ENCODE data around the gene ZDHHC12. TPM values are rescaled to one million over a fixed set of nuclear protein-coding genes. Genes with fewer than 3 reads are reported as not detected.

Gene ZDHHC12
- total RNA-seq, 1 donor from 2014 or later, result 23.6 TPM

DNA sequence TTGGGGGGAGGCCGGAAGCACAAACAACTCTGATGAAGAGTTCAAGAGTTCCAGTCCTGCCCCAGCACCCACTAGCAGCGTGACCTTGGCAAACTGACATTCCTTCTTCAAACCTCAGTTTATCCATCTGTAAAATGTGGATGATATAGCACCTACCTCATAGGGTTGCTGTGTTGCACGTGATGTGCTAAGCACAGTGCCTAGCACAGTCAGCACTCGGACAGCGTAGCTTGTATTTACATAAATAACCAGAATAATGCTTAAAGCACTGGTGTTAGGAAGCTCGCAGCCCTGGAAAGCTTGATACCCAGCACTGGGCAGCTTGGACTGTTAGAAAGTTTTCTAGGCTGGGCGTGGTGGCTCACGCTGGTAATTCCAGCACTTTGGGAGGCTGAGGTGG is 16.5 kb downstream of the ZDHHC12 start:
- H3K27me3 Mint-ChIP-seq (ENCODE audit: low read depth), result no peaks in the 10 kb centered on the region
- no peak overlapping the region for H3K4me3 Mint-ChIP-seq (ENCODE audit: unreplicated experiment)
- H3K9me3 Mint-ChIP-seq (ENCODE audit: low read depth), result no peaks in the 10 kb centered on the region
- TF ChIP-seq, protein P1, sequence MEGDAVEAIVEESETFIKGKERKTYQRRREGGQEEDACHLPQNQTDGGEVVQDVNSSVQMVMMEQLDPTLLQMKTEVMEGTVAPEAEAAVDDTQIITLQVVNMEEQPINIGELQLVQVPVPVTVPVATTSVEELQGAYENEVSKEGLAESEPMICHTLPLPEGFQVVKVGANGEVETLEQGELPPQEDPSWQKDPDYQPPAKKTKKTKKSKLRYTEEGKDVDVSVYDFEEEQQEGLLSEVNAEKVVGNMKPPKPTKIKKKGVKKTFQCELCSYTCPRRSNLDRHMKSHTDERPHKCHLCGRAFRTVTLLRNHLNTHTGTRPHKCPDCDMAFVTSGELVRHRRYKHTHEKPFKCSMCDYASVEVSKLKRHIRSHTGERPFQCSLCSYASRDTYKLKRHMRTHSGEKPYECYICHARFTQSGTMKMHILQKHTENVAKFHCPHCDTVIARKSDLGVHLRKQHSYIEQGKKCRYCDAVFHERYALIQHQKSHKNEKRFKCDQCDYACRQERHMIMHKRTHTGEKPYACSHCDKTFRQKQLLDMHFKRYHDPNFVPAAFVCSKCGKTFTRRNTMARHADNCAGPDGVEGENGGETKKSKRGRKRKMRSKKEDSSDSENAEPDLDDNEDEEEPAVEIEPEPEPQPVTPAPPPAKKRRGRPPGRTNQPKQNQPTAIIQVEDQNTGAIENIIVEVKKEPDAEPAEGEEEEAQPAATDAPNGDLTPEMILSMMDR (IDR thresholded peaks at IDR 0.05), result no peak
- H3K4me1 Mint-ChIP-seq (ENCODE audit: low read depth), result peaks cover 6% of the 10 kb centered on the region
- H3K36me3 Mint-ChIP-seq (ENCODE audit: low read depth), result no peaks in the 10 kb centered on the region
- DNase-seq (ENCODE audit: low spot score), result no peak
- no peak overlapping the region for H3K27ac Mint-ChIP-seq (ENCODE audit: unreplicated experiment)

DNA sequence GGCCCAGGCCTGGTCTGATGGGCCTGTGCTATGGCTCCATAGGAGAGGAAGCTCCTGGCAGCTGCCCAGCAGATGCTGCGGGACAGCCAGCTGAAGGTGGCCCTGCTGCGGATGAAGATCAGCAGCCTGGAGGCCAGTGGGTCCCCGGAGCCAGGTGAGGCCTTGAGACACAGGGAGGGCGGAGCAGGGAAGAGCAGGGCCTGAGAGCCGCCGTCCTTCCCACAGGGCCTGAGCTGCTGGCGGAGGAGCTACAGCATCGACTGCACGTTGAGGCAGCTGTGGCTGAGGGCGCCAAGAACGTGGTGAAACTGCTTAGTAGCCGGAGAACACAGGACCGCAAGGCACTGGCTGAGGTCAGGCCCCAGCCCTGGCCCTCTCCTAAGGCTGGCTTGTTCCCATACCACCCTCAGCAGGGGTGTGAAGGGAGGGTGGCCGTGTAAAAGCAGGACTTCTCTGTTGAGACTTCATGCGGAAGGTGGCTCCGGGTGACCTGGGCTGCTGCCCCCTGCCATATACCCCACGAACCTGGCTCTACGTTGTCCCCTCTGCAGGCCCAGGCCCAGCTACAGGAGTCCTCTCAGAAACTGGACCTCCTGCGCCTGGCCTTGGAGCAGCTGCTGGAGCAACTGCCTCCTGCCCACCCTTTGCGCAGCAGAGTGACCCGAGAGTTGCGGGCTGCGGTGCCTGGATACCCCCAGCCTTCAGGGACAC is 17.1 kb downstream of the ZDHHC12 start:
- Mint-ChIP-seq H3K27ac (ENCODE audit: unreplicated experiment) (no peak overlapping the region), H3K27me3 (ENCODE audit: low read depth) (no peaks in the 10 kb centered on the region), H3K9me3 (ENCODE audit: low read depth) (no peaks in the 10 kb centered on the region), H3K4me1 (ENCODE audit: low read depth) (peaks cover 9% of the 10 kb centered on the region), H3K4me3 (ENCODE audit: unreplicated experiment) (no peak overlapping the region), H3K36me3 (ENCODE audit: low read depth) (no peaks in the 10 kb centered on the region)
- DNase-seq (ENCODE audit: low spot score), result peak; percentile 84
- TF ChIP-seq, protein P1 (IDR thresholded peaks at IDR 0.05), result no peak

DNA sequence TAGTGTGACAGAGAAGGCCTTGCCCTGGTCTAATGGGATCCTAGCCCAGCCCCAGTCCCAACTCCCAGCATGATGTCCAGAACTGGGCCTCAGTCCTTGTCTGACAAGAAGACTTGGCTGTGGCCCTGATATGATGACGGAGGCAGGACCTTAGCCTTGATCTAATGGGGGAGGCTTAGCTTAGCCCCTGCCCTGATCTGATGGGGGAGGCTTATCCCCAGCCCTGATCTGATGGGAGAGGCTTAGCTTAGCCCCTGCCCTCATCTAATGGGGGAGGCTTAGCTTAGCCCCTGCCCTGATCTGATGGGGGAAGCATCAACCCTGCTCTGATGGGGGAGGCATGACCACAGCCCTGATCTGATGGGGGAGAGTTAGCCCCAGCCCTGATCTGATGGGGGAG is 17.9 kb downstream of the ZDHHC12 start:
- DNase-seq (ENCODE audit: low spot score), result peak; percentile 36
- H3K4me3 Mint-ChIP-seq (ENCODE audit: unreplicated experiment), result no peak overlapping the region

DNA sequence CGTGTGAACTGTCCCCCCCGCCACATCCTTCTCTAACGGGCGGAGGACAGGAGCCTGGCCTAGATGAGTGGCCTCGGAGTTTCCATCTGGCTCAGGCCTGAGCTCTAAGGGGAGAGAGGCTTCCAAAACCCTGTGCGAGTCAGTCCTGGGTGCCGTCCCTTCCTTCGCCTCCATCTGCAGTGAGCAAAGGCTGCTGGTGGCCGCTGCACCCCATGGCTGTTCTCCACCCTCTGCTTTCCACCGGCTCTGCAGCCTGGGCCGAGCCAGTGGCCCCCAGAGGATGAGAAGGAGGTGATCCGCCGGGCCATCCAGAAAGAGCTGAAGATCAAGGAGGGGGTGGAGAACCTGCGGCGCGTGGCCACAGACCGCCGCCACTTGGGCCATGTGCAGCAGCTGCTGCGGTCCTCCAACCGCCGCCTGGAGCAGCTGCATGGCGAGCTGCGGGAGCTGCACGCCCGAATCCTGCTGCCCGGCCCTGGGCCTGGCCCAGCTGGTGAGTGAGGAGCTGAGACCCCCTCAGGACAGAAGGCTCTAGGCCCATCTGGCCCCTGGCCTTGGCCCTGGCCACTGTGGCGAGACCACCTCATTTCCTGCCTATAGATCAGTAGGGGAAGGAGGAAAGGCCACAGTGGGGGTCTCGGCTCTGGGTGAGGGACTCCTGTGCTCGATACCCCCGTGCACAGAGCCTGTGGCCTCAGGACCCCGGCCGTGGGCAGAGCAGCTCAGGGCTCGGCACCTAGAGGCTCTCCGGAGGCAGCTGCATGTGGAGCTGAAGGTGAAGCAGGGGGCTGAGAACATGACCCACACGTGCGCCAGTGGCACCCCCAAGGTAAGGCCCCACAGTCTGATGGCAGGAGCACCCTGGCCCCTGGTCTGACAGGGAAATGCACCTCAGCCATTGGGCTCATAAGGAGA is 18.6 kb downstream of the ZDHHC12 start:
- H3K27me3 Mint-ChIP-seq (ENCODE audit: low read depth), result no peaks in the 10 kb centered on the region
- no peak overlapping the region for H3K4me3 Mint-ChIP-seq (ENCODE audit: unreplicated experiment)
- TF ChIP-seq, protein P1 (IDR thresholded peaks at IDR 0.05), result no peak
- no peak overlapping the region for H3K27ac Mint-ChIP-seq (ENCODE audit: unreplicated experiment)
- no peaks in the 10 kb centered on the region for H3K9me3 Mint-ChIP-seq (ENCODE audit: low read depth)
- no peaks in the 10 kb centered on the region for H3K36me3 Mint-ChIP-seq (ENCODE audit: low read depth)
- peaks cover 9% of the 10 kb centered on the region for H3K4me1 Mint-ChIP-seq (ENCODE audit: low read depth)
- DNase-seq (ENCODE audit: low spot score), result peak; percentile 85

More for the DNA sequence above, 17.9 kb downstream of the ZDHHC12 start:
- Mint-ChIP-seq H3K9me3 (ENCODE audit: low read depth) (no peaks in the 10 kb centered on the region), H3K36me3 (ENCODE audit: low read depth) (no peaks in the 10 kb centered on the region), H3K27me3 (ENCODE audit: low read depth) (no peaks in the 10 kb centered on the region), H3K27ac (ENCODE audit: unreplicated experiment) (no peak overlapping the region), H3K4me1 (ENCODE audit: low read depth) (peaks cover 9% of the 10 kb centered on the region)
- TF ChIP-seq, protein P1 (IDR thresholded peaks at IDR 0.05), result no peak

DNA sequence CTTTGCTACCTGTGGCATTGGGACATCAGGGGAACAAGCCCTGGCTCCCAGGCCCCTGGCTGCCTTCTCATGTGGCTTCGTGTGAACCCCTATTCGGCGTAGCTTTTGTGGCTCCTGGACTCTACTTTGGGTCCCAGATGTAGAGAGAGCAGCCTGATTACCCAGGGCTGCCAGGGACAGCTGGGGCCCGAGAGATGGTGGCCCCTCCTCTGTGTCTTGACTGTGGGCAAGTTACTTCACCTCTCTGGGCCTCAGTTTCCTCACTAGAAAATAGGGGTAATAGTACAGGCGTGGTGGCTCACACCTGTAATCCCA is 19.6 kb downstream of the ZDHHC12 start:
- Mint-ChIP-seq H3K27me3 (ENCODE audit: low read depth) (no peaks in the 10 kb centered on the region), H3K9me3 (ENCODE audit: low read depth) (no peaks in the 10 kb centered on the region), H3K36me3 (ENCODE audit: low read depth) (no peaks in the 10 kb centered on the region), H3K4me1 (ENCODE audit: low read depth) (peaks cover 9% of the 10 kb centered on the region), H3K27ac (ENCODE audit: unreplicated experiment) (no peak overlapping the region), H3K4me3 (ENCODE audit: unreplicated experiment) (no peak overlapping the region)
- TF ChIP-seq, protein P1 (IDR thresholded peaks at IDR 0.05), result no peak
- no peak for DNase-seq (ENCODE audit: low spot score)
